Neural cell (in vitro differentiated cells): Measurements from ENCODE around the gene EHBP1. TPM values are rescaled to one million over a fixed set of nuclear protein-coding genes. Genes with fewer than 3 reads are reported as not detected.

Source experiments
- H2AFZ ChIP-seq: fragments of 200-600, 300-800 bp; sonication (generic), shearing (Covaris generic); 2 replicates; pipeline ENCODE4 v1.6.0; 2014; ENCODE audit warnings: low read depth, mild to moderate bottlenecking, antibody characterized with exemption, low read length, moderate library complexity
- H3F3A ChIP-seq: fragments of 200-600 bp; shearing (Covaris generic); 2 replicates; pipeline ENCODE4 v1.6.1; 2016; ENCODE audit warnings: mild to moderate bottlenecking, moderate library complexity, mixed read lengths, antibody characterized with exemption, low read length; ENCODE audit not compliant: insufficient read depth, poor library complexity, severe bottlenecking
- H3K27ac ChIP-seq: fragments of 200-600, 300-800 bp; sonication (generic), shearing (Covaris generic); 2 replicates; pipeline ENCODE4 v1.5.1; 2014; ENCODE audit warnings: mild to moderate bottlenecking, low read length, moderate library complexity
- H3K27me3 ChIP-seq: fragments of 300-800, 200-600 bp; sonication (generic), shearing (Covaris generic); 2 replicates; pipeline ENCODE4 v1.6.0; 2014; ENCODE audit warnings: mild to moderate bottlenecking, low read depth, low read length, moderate library complexity; ENCODE audit not compliant: insufficient read depth
- H3K36me3 ChIP-seq: fragments of 300-800, 200-600 bp; sonication (generic), shearing (Covaris generic); 2 replicates; pipeline ENCODE4 v1.5.1; 2014; ENCODE audit warnings: mild to moderate bottlenecking, antibody characterized with exemption, low read length, moderate library complexity; ENCODE audit not compliant: insufficient read depth
- H3K4me2 ChIP-seq: fragments of 300-800, 200-600 bp; sonication (generic), shearing (Covaris generic); 2 replicates; pipeline ENCODE4 v1.6.0; 2014; ENCODE audit warnings: mild to moderate bottlenecking, low read length
- H3K4me3 ChIP-seq: fragments of 300-800, 200-600 bp; sonication (generic), shearing (Covaris generic); 2 replicates; pipeline ENCODE4 v1.5.1; 2014; ENCODE audit warnings: mild to moderate bottlenecking, low read length, moderate library complexity
- H3K79me2 ChIP-seq: fragments of 200-600 bp; shearing (Covaris generic); replicated peaks from 2 replicates; pipeline ENCODE4 v1.6.0; 2014; ENCODE audit warnings: mild to moderate bottlenecking, low read length, moderate library complexity; ENCODE audit not compliant: insufficient read depth
- H3K9ac ChIP-seq: fragments of 300-800, 200-600 bp; sonication (generic), shearing (Covaris generic); 2 replicates; pipeline ENCODE4 v1.6.1; 2016; ENCODE audit warnings: mild to moderate bottlenecking, low read length, mixed read lengths
- H3K9me2 ChIP-seq: fragments of 200-600 bp; shearing (Covaris generic); 2 replicates; pipeline ENCODE4 v1.6.1; 2016; ENCODE audit warnings: mild to moderate bottlenecking, low read length, mixed read lengths; ENCODE audit not compliant: insufficient read depth
- H3K9me3 ChIP-seq: fragments of 200-600, 300-800 bp; sonication (generic), shearing (Covaris generic); 2 replicates; pipeline ENCODE4 v1.6.1; 2016; ENCODE audit warnings: mild to moderate bottlenecking, mixed run types, low read length, moderate library complexity, mixed read lengths
- H4K20me1 ChIP-seq: fragments of 200-600 bp; shearing (Covaris generic); 2 replicates; pipeline ENCODE4 v1.6.1; 2016; ENCODE audit warnings: mild to moderate bottlenecking, mixed run types; ENCODE audit not compliant: insufficient read depth
- CTCF ChIP-seq: fragments of 450-650 bp; IDR thresholded peaks from 2 replicates; pipeline ENCODE4 v1.5.1; 2014; ENCODE audit warnings: antibody characterized with exemption, mild to moderate bottlenecking, moderate library complexity; ENCODE audit not compliant: poor library complexity, severe bottlenecking
- EP300 ChIP-seq: fragments of 450-650 bp; conservative IDR thresholded peaks from 2 replicates; pipeline ENCODE4 v1.6.1; 2014; ENCODE audit warnings: antibody characterized with exemption, mild to moderate bottlenecking, moderate library complexity; ENCODE audit not compliant: poor library complexity, severe bottlenecking
- EZH2 ChIP-seq: fragments of 200-600, 300-800 bp; shearing (Covaris generic), sonication (generic); IDR thresholded peaks from 2 replicates; pipeline ENCODE4 v1.6.1; 2014; ENCODE audit warnings: antibody characterized with exemption, low read length, borderline replicate concordance, mild to moderate bottlenecking; ENCODE audit not compliant: insufficient read depth, poor library complexity, severe bottlenecking
- MXI1 ChIP-seq: fragments of 450-650 bp; conservative IDR thresholded peaks from 2 replicates; pipeline ENCODE4 v1.6.1; 2014; ENCODE audit warnings: antibody characterized with exemption, mild to moderate bottlenecking; ENCODE audit not compliant: poor library complexity, severe bottlenecking
- POLR2AphosphoS5 ChIP-seq: IDR thresholded peaks from 2 replicates; pipeline ENCODE4 v1.6.1; 2012
- RAD21 ChIP-seq: fragments of 450-650 bp; conservative IDR thresholded peaks from 2 replicates; pipeline ENCODE4 v1.6.1; 2014; ENCODE audit warnings: antibody characterized with exemption, mild to moderate bottlenecking, moderate library complexity
- REST ChIP-seq: IDR thresholded peaks from 2 replicates; pipeline ENCODE4 v1.6.1; 2012; ENCODE audit warnings: borderline replicate concordance
- SMC3 ChIP-seq: fragments of 450-650 bp; conservative IDR thresholded peaks from 2 replicates; pipeline ENCODE4 v1.6.1; 2014; ENCODE audit warnings: antibody characterized with exemption, mild to moderate bottlenecking, moderate library complexity; ENCODE audit not compliant: poor library complexity
- TAF1 ChIP-seq: IDR thresholded peaks from 2 replicates; pipeline ENCODE4 v1.6.1; 2012; ENCODE audit warnings: low read depth
- polyA plus RNA-seq: library from polyadenylated mRNA; depleted of rRNA; stranded (reverse); fragments of >200 nt; gene quantifications from 2 replicates; pipeline ENCODE4 v1.2.3, GENCODE V29; 2014

The EHBP1 gene
- polyA plus RNA-seq, 1 donor from 2014 or later: 52.6 TPM

DNA sequence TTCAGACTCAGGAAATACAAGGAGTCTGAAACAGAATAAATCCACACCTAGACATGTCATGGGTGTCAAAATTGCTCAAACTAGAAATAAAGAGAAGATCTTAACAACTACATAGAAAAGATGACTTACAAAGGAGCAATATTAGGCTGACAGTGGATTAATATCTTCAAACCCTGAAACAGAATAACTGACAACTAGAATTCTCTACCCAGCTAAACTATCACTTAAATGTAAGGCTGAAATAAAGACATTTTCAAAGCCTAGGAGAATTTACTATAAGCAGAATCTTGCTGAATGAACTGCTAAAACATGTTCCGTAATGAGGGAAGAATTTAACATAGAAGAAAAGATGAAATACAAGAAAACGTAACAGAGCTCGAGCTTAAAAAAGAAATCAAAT, 168.1 kb downstream of the EHBP1 start:
- Histone ChIP-seq H3K36me3 (peaks cover 32% of the 10 kb centered on the region), H3K9me2 (no peaks in the 10 kb centered on the region), H3K27ac (no peak overlapping the region), H4K20me1 (no peaks in the 10 kb centered on the region), H3K9me3 (no peaks in the 10 kb centered on the region), H3K27me3 (no peaks in the 10 kb centered on the region), H2AFZ (no peak overlapping the region), H3K4me2 (no peak overlapping the region), H3F3A (no peaks in the 10 kb centered on the region), H3K4me3 (no peak overlapping the region), H3K9ac (no peak overlapping the region), H3K79me2 (no peaks in the 10 kb centered on the region)
- TF ChIP-seq POLR2AphosphoS5 (no peak), EZH2 (no peak)

- Histone ChIP-seq H3K4me2 (no peak overlapping the region), H3K9ac (no peak overlapping the region), H3K4me3 (no peak overlapping the region), H3K27me3 (no peaks in the 10 kb centered on the region), H2AFZ (no peak overlapping the region), H3K27ac (no peak overlapping the region), H4K20me1 (no peaks in the 10 kb centered on the region), H3K9me3 (no peaks in the 10 kb centered on the region), H3F3A (no peaks in the 10 kb centered on the region), H3K36me3 (peaks cover 32% of the 10 kb centered on the region), H3K9me2 (no peaks in the 10 kb centered on the region), H3K79me2 (no peaks in the 10 kb centered on the region)
- TF ChIP-seq SMC3 (no peak), MXI1 (no peak), RAD21 (no peak), EZH2 (no peak), REST (no peak), TAF1 (no peak), EP300 (no peak), POLR2AphosphoS5 (no peak), CTCF (no peak)
Measured at GRCh38 chr2:62874881-62875383, 169.4 kb downstream of the EHBP1 start.
